Liver (tissue), 9 donors: ENCODE results near the gene GPR107. TPM values are rescaled to one million over a fixed set of nuclear protein-coding genes. Genes with fewer than 3 reads are reported as not detected.

ENCODE experiments used
- DNase-seq: peaks from one replicate; pipeline ENCODE4 v3.0.0-alpha.2; 2017; ENCODE audit warnings: low spot score
- H3K27ac ChIP-seq, 2 donors: one replicate each; pipeline ENCODE4 v1.7.0; 2013; ENCODE audit warnings: inconsistent platforms in 2 of 2, low read length in 2 of 2, control low read depth in 1 of 2, low read depth in 1 of 2, mild to moderate bottlenecking in 1 of 2
- H3K27me3 ChIP-seq, 4 donors: one replicate each; pipeline versions ENCODE4 v1.6.1 to v1.7.0; 2013; ENCODE audit warnings: low read length in 3 of 4, inconsistent platforms in 1 of 4, mild to moderate bottlenecking in 1 of 4, moderate library complexity in 1 of 4; ENCODE audit not compliant: control insufficient read depth in 4 of 4, insufficient read depth in 4 of 4
- H3K36me3 ChIP-seq, 4 donors: one replicate each; pipeline versions ENCODE4 v1.6.1 to v1.7.0; 2013; ENCODE audit warnings: low read length in 3 of 4, mild to moderate bottlenecking in 3 of 4, low read depth in 1 of 4, moderate library complexity in 1 of 4; ENCODE audit not compliant: control insufficient read depth in 4 of 4, insufficient read depth in 3 of 4
- H3K4me1 ChIP-seq, 4 donors: one replicate each; pipeline versions ENCODE4 v1.6.1 to v1.7.0; 2013; ENCODE audit warnings: low read length in 3 of 4, mild to moderate bottlenecking in 3 of 4, moderate library complexity in 1 of 4; ENCODE audit not compliant: control insufficient read depth in 4 of 4, insufficient read depth in 4 of 4
- H3K4me3 ChIP-seq, 3 donors: one replicate each; pipeline versions ENCODE4 v1.6.1 to v1.7.0; 2013; ENCODE audit warnings: low read length in 3 of 3, control low read depth in 1 of 3, low read depth in 1 of 3, mild to moderate bottlenecking in 1 of 3
- H3K9ac ChIP-seq, 2 donors: one replicate each; pipeline ENCODE4 v1.7.0; 2013; ENCODE audit warnings: low read length in 2 of 2, mild to moderate bottlenecking in 2 of 2, moderate library complexity in 2 of 2, control low read depth in 1 of 2, low read depth in 1 of 2
- H3K9me3 ChIP-seq, 4 donors: one replicate each; pipeline versions ENCODE4 v1.6.1 to v1.7.0; 2013; ENCODE audit warnings: low read length in 3 of 4; ENCODE audit not compliant: control insufficient read depth in 4 of 4
- ATF3 ChIP-seq: IDR thresholded peaks from 2 replicates; pipeline ENCODE4 v1.6.1; 2016; ENCODE audit warnings: antibody characterized with exemption
- CTCF ChIP-seq: fragments of 150-350 bp; IDR thresholded peaks from 2 replicates; pipeline ENCODE4 v1.5.1; 2017; ENCODE audit warnings: improper control_type of control experiment, low read depth, low read length; ENCODE audit not compliant: missing input control
- EGR1 ChIP-seq, 2 donors: IDR thresholded peaks; 2 replicates each; pipeline ENCODE4 v1.6.1; 2016 to 2018; ENCODE audit warnings: antibody characterized with exemption in 2 of 2, low read depth in 2 of 2
- FOXA1 ChIP-seq: IDR thresholded peaks from 2 replicates; pipeline ENCODE4 v1.6.1; 2016; ENCODE audit warnings: antibody characterized with exemption
- FOXA2 ChIP-seq: IDR thresholded peaks from 2 replicates; pipeline ENCODE4 v1.6.1; 2016; ENCODE audit warnings: antibody characterized with exemption
- GABPA ChIP-seq, 2 donors: IDR thresholded peaks in 1 of 2; conservative IDR thresholded peaks in 1 of 2; 2 replicates each; pipeline ENCODE4 v1.6.1; 2016; ENCODE audit warnings: antibody characterized with exemption in 2 of 2, mild to moderate bottlenecking in 1 of 2, moderate library complexity in 1 of 2
- HNF4A ChIP-seq, 2 donors: conservative IDR thresholded peaks; 2 replicates each; pipeline ENCODE4 v1.6.1; 2016; ENCODE audit warnings: antibody characterized with exemption in 2 of 2, mild to moderate bottlenecking in 2 of 2
- HNF4G ChIP-seq: IDR thresholded peaks from 2 replicates; pipeline ENCODE4 v1.6.1; 2016; ENCODE audit warnings: antibody characterized with exemption
- JUND ChIP-seq, 2 donors: IDR thresholded peaks; 2 replicates each; pipeline ENCODE4 v1.6.1; 2016; ENCODE audit warnings: antibody characterized with exemption in 2 of 2
- MAX ChIP-seq: IDR thresholded peaks from 2 replicates; pipeline ENCODE4 v1.6.1; 2016; ENCODE audit warnings: antibody characterized with exemption
- NR2F2 ChIP-seq: IDR thresholded peaks from 2 replicates; pipeline ENCODE4 v1.6.1; 2016; ENCODE audit warnings: antibody characterized with exemption
- RAD21 ChIP-seq, 2 donors: IDR thresholded peaks; 2 replicates each; pipeline ENCODE4 v1.6.1; 2016; ENCODE audit warnings: antibody characterized with exemption in 2 of 2, mild to moderate bottlenecking in 2 of 2
- REST ChIP-seq: IDR thresholded peaks from 2 replicates; pipeline ENCODE4 v1.6.1; 2016; ENCODE audit warnings: antibody characterized with exemption, mild to moderate bottlenecking
- RXRA ChIP-seq, 2 donors: IDR thresholded peaks; 2 replicates each; pipeline ENCODE4 v1.6.1; 2017 to 2018; ENCODE audit warnings: antibody characterized with exemption in 2 of 2, mild to moderate bottlenecking in 1 of 2
- SP1 ChIP-seq: IDR thresholded peaks from 2 replicates; pipeline ENCODE4 v1.6.1; 2018; ENCODE audit warnings: antibody characterized with exemption, mild to moderate bottlenecking
- TAF1 ChIP-seq: conservative IDR thresholded peaks from 2 replicates; pipeline ENCODE4 v1.6.1; 2016; ENCODE audit warnings: antibody characterized with exemption, mild to moderate bottlenecking
- YY1 ChIP-seq: IDR thresholded peaks from 2 replicates; pipeline ENCODE4 v1.6.1; 2016; ENCODE audit warnings: antibody characterized with exemption, mild to moderate bottlenecking
- ZBTB33 ChIP-seq: IDR thresholded peaks from 2 replicates; pipeline ENCODE4 v1.6.1; 2016; ENCODE audit warnings: antibody characterized with exemption
- WGBS: extraction: QIAGEN DNeasy Blood & Tissue Kit; methylation state at CpG from one replicate; pipeline ENCODE4 v1.1.7; 2013; 5-methylcytosine and 5-hydroxymethylcytosine counted together
- polyA plus RNA-seq, 2 donors: library from polyadenylated mRNA; stranded (reverse) in 1 of 2; unstranded in 1 of 2; fragments of 200-250 nt in 1 of 2; fragments of >200 nt in 1 of 2; fragmentation: Nextera tagmentation in 1 of 2; extraction: Ambion mirVana in 1 of 2; gene quantifications; one replicate each; pipeline versions ENCODE4 v1.2.1 to v1.2.3, GENCODE V29; 2013 to 2015
- total RNA-seq, 2 donors: library from RNA; depleted of rRNA; stranded (reverse); fragments of >200 nt; gene quantifications; one replicate each; pipeline ENCODE4 v1.2.3, GENCODE V29; 2014
- donor health status: healthy.
- donor health status: healthy.
- donor health status: healthy.
- donor health status: healthy.
- donor health status: healthy.

GPR107 gene
- total and polyA plus RNA-seq, 4 donors: 3.8 to 17.2 (median 11.4) TPM

- TF ChIP-seq CTCF: no peak
- TF ChIP-seq ZBTB33: no peak
- TF ChIP-seq TAF1: no peak
These were observed 68.8 kb downstream of the GPR107 start (continued) for GRCh38 chr9:130122456-130122855.

GRCh38 chr9:130124085-130124860, 70.6 kb downstream of the GPR107 start:
- H3K36me3 ChIP-seq: peaks cover under 1 to 32% (median 15%) of the 10 kb centered on the region in 4 donors
- no peak for TF ChIP-seq NR2F2
- no peak for TF ChIP-seq ZBTB33
- TF ChIP-seq TAF1: no peak
- no peak for TF ChIP-seq RAD21 (IDR thresholded peaks at IDR 0.05)
- no peak for TF ChIP-seq EGR1 (IDR thresholded peaks at IDR 0.05; ENCODE audit: low read depth in 2 of 2)
- no peak for TF ChIP-seq HNF4G
- no peak for TF ChIP-seq ATF3
- TF ChIP-seq FOXA2: no peak
- no peak for TF ChIP-seq REST
- no peak for TF ChIP-seq HNF4A (conservative IDR thresholded peaks at IDR 0.05)
- TF ChIP-seq FOXA1: no peak
- TF ChIP-seq GABPA (IDR thresholded peaks at IDR 0.05 in 1 of 2, conservative IDR thresholded peaks at IDR 0.05 in 1 of 2): no peak
- TF ChIP-seq JUND (IDR thresholded peaks at IDR 0.05): no peak
- TF ChIP-seq YY1: no peak
- TF ChIP-seq RXRA (IDR thresholded peaks at IDR 0.05): no peak
- no peak for TF ChIP-seq SP1
- TF ChIP-seq MAX: no peak

More at GRCh38 chr9:130124085-130124860, 70.6 kb downstream of the GPR107 start:
- Histone ChIP-seq H3K9ac (no peak overlapping the region), H3K4me3 (no peak overlapping the region), H3K9me3 (no peaks in the 10 kb centered on the region), H3K4me1 (no peaks in the 10 kb centered on the region), H3K27me3 (no peaks in the 10 kb centered on the region), H3K27ac (no peak overlapping the region)
- DNase-seq: no peak
- WGBS: 84% methylated on average over 7 of the region's 7 CpGs
